SKM-1 (cell line): ENCODE results near the gene WWP2.
"Not testable (repeated sequence)": the region's sequence is repeated elsewhere in the genome, so short reads cannot be mapped to it uniquely, and the experiment has no call there.

Experiments
- DNase-seq: peaks from one replicate; lab custom pipeline; 2025; ENCODE audit not compliant: unreplicated experiment; lab: John Stamatoyannopoulos, UW

The WWP2 gene

DNA sequence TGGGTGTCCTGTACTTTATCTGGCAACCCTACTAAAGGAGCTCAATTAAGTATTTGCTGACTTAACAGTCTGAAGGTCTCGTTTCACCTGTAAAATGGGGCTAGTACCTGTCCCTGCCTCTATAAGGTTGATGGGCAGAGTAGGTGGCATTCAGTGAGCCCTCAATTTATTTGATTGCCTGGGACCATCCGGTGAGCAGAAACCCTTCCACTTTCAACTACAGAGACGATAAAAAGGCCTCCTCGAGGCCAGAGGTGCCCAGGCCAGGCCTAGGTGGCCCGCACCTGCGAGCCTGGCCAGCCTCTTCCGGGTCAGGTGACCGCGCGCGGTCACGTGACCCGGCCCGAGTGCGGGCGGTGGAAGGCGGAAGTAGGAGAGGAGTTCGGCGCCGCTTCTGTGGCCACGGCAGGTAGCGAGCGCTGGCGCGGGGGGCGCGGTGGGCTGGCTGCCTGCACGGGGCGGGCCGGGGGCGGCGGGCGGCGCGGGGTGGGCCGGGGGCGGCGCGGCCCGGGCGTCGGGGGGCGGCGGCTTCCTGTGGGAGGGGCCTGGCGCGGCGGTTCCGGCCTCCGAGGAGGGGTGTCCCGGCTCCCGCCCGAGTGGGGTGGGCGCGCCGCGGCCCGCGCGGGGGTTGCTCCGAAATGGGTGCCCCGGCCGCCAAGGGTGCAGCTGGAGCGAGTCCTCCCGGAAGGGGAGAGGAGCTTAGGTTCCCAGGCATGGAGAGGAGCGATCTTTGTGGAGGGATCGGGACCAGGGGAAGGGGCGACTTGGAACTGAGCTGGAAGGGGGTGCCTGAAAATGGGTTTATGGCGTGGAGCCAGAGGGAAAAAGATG is at the start of gene WWP2:
WWP2 (plus strand) TSS at position 350 of the 831 bp plus-strand sequence. CDS start 24,679 bp downstream, outside the sequence.
- DNase-seq: peak; percentile 54

DNA sequence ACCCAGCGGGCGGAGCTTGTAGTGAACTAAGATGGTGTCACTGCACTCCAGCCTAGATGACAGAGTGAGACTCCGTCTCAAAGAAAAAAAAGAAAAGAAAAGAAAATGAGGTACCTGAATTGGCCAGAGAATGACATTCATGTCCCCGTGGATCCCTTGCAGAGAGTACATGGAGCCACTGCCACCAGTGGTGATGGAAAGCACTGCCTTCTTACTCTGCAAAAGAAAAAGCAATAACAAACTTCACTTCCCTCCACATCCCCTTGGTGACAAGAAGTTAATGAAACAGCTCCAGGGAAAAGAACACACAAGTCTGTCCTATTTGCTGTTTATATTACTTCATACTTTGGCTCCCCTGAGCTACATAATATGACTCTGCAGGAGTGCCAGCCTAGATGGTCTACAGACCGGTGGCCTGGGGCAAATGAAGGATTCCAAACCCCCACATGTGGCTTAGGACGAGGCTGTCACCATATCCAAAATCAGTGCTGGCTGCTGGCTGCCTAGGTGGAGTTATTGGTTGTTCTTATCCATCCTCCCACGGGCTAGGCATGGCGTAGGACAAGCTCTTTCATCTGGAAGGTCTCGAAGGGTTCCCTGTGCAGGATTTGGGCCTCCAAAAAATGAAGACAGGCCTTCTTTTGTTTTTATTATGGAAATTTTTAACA is 49.1 kb upstream of the WWP2 start:
- no peak for DNase-seq

DNA sequence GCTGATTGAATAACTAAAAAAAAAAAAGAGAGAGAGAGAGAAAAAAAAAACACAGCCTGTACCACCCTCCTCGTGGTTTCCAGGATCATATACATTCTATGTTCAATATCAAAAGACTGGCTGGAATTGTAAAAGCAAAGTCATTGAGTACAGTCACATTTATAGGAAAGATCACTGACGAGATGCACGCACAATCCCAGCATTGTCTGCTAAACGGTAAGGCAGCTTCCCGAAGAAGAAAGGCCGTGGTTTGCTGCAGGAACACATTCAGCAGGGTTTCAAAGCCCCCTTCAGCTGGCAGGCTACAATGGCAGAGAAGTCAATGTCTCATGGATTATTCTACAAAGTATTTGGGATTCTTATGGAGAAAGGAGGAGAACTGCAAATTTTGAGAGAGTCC is 45.1 kb upstream of the WWP2 start:
- no peak for DNase-seq

DNA sequence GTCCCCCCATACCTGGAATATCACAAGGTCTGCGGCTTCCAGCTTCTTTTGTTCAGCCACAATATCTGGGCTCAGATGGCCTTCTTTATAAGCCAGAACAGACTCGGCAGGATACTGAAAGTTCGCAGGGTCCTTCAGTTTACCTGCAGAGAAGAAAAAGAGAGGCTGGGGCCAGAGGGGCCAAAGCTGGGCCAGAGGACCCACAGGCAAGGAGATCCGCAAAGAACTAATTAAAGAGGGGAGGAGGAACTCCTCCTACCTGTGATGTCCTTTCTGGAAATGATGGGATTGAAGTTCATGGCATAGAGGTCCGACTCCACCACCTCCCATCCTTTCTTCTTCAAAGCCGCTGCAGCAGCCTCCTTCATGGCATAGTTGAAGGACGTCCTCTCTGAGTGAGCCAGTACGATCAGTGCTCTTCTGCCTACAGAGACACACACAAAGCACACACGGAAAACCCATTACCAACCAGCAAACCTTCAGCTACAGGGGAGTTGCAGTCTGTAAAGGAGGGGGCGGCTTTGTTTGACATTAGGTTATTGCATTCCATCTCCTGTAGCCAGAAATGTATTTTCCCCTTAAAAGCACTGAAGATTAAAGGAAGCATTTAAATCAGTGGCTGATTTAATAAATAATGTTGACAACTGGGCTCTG is 43.9 kb upstream of the WWP2 start:
- no peak for DNase-seq

- DNase-seq: no peak
Measured at GRCh38 chr16:69720822-69721430, 41.2 kb upstream of the WWP2 start.

- no peak for DNase-seq
Measured at GRCh38 chr16:69721441-69721957, 40.6 kb upstream of the WWP2 start.

- no peak for DNase-seq
Measured at GRCh38 chr16:69724414-69724873, 37.7 kb upstream of the WWP2 start.

- DNase-seq: no peak
Measured at GRCh38 chr16:69724981-69725479, 37.1 kb upstream of the WWP2 start.

DNA sequence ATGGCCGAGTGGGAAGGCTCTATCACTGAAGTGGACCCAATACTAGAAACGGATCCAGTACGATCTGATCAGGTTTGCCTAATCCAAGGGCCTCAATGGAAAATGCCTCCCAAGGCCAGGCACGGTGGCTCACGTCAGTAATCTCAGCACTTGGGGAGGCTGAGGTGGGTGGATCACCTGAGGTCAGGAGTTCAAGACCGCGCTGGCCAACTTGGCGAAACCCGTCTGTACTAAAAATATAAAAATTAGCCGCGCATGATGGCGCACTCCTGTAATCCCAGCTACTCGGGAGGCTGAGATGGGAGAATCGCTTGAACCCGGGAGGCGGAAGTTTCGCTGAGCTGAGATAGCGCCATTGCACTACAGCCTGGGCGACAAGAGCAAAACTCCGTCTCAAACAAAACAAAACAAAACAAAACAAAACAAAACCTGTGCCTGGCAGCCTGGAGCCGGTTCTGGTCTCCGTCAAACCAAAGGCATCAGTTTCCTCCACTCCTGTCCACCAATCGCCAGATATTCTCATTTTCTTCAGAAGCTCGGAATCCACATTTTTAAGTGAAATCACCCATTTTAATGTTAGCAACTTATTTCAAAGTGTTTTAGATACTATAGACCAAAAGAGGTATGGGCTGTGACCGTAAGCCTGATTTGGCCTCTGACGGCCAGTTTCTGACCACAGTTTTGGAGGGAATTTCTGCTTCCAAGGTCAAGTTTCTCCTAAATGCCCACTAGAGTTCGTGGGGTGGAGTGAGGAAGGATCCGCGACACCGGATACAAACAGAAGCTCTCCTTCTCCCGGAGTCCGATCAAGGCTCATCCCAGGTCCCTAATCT is 36.4 kb upstream of the WWP2 start:
- DNase-seq: no peak

DNA sequence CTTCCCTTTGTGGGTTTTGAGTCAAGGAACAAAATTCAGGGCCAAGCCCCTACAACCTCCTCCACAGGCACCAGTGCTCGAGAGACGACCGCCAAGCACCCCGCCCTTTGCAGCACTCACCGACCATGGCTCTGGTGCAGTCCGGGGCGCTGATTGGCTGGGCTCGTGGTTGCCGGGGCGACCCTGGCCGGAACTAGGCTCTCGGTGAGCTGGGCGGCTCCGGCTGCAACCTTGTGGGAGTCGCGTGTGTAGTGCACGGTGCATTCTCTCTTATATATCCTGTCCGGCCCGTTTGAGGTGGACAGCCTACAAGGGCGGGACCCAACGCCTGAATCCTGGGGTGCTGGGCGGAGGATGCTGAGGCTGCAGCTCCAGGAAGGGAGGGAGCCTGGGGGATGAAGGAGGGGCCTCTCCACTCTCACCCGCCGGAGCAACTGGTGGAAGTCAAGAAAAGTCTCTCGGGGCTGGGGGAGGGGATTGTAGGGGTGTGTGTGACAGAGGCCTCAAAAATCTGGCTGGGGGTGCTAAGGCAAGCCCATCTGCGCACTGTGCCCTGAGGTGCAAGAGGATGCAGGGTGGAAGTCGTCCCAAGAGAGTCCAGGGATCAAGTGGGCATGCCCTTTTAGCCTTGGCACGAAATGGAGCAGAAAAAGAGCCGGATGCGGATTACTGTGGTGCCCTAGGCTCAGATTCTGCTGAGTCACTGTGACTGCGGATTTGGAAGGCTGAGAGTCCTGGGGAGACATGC is 35.6 kb upstream of the WWP2 start, which contains the start of gene NQO1:
NQO1 (minus strand) TSS at position 248 of the 748 bp plus-strand sequence; CDS start at position 127, 121 bp downstream.
- peak; percentile 79 for DNase-seq

- no peak for DNase-seq
Measured at GRCh38 chr16:69727916-69728270, 34.2 kb upstream of the WWP2 start.

GRCh38 chr16:69729030-69729429 is 33.1 kb upstream of the WWP2 start:
- not testable (repeated sequence) for DNase-seq

DNA sequence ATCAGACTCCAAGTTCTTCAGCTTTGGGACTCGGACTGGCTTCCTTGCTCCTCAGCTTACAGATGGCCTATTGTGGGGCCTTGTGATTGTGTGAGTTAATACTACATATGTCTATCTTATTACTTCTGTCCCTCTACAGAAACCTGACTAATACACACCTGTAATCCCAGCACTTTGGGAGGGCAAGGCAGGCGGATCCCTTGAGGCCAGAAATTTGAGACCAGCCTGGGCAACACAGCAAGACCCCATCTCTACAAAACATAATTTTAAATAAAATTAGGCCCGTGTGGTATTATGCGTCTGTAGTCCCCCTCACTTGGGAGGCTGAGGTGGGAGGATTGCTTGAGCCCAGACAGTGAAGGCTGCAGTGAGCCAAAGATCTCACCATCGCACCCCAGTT is 30.9 kb upstream of the WWP2 start:
- not testable (repeated sequence) for DNase-seq

DNA sequence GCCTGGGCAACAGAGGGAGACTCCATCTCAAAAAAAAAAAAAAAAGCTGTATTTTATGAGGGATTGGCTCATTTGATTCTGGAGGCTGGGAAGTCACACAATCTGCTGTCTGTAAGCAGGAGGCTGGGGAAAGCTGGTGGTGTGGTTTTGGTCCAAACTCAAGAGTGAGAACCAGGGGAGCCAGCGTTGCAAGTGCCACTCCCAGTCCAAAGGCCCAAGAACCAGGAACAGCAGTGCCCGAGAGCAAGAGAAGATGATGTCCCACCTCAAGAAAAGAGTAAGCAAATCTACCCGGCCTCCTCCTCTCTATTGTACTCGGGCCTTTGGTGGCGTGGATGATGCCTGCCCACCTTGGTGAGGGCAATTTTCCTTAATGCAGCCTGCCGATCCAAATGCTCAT is 30.0 kb upstream of the WWP2 start:
- no peak for DNase-seq

GRCh38 chr16:69741519-69741918 is 20.6 kb upstream of the WWP2 start:
- DNase-seq: no peak

- DNase-seq: no peak
Measured at GRCh38 chr16:69741951-69742904, 19.9 kb upstream of the WWP2 start.

- no peak for DNase-seq
Measured at GRCh38 chr16:69744363-69745231, 17.5 kb upstream of the WWP2 start.
